NCI-H187 (cell line): ENCODE data around the gene AAMDC.

Source experiments
- DNase-seq, 2 experiments: peaks; one replicate each; lab custom pipeline; 2025; lab: John Stamatoyannopoulos, UW

The AAMDC gene

DNA sequence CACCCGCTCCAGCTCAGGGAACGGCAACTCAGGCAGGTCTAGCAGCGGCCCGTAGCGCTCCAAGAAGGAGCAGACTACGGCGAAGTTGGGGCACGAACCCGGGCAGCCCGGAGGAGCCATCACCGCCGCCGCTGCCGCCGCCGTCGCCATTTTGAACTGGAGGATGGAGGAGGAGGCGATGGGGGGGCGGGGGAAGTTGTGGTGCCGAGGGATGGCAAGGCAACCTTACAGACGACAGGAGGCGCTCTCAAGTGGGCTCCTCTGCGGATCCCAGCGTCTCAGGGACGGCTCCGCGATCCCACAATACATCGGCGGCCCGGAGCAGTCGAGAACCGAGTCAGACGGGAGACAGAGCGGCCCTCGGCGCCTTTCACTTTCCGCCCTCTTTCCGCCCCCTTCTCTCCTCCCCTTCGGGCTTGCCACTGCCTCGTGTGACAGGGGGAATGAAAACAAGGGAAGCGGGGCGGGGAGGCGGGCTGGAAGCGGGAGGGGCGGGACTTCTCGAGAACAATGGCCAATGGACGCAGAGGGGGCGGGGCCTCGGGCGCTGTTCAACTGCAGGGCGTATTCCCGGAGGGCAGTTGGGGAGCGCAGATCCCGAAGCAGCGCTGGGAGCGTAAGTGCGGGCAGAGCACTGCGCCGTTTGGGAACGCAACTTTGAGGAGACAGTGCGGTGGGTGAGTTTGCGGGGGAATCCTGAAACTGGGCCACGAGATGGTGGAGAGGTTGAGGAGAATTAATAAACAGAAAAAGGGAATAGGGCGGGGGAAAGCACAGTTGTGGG lies at the start of gene AAMDC, which contains the start of gene RSF1:
TSS of gene AAMDC (plus strand) at position 580 of the 784 bp plus-strand sequence. CDS start 21,353 bp downstream, outside the sequence.
TSS of gene RSF1 (minus strand) at position 158 of the 784 bp plus-strand sequence. CDS start at position 150, 8 bp downstream.
- peak; percentile 91 to 94 for DNase-seq

DNA sequence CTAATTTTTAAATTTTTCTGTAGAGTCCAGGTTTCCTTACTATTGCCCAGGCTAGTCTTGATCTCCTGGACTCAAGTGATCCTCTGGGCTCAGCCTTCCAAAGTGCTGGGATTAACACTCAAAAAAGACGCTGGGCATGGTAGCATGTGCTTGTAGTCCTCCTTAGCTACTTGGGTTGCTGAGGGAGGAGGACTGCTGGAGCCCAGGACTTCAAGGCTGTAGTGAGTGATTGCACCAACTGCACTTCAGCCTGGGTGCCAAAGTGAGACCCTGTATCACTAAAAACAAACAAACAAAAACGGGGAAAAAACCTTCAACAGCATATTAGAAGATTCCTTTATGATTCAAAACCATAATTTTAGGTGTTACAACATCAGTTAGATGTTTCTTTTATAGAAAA lies 45.0 kb upstream of the AAMDC start:
- no peak for DNase-seq

DNA sequence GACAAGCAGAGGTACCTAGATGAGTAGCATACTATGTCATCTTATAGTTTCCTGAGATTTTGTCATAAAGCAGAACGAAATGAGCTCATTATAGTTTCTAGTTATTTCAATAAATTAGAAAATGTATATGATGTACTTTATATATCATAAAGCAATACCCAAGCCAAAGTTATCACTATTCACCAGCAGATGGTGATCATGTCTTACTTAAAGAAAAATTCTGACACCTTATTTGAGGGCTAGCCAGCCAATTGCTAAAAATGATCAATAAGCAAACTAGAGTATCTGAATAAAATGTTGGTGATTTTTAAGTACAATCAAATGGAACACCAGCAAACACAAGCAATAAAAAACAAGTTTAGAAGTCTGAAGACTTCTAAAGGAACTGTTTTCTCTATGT lies 44.5 kb upstream of the AAMDC start:
- DNase-seq = no peak

DNA sequence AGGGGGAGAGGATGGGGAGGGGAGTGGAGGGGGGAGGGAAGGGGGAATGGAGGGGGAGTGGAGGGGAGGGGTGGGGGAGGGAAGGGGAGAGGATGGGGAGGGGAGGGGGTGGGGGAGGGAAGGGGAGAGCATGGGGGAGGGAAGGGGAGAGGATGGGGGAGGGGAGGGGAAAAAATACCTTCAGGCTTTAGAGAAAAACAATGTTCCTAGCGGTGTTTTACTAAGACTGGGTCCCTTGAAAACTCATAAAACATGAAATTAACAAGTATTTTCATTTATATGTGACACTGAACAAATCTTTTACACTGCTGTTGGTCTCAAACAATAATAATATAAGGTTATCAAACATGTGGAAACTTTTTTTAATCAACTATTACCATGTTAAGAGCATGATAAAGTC lies 42.8 kb upstream of the AAMDC start:
- no peak for DNase-seq

DNA sequence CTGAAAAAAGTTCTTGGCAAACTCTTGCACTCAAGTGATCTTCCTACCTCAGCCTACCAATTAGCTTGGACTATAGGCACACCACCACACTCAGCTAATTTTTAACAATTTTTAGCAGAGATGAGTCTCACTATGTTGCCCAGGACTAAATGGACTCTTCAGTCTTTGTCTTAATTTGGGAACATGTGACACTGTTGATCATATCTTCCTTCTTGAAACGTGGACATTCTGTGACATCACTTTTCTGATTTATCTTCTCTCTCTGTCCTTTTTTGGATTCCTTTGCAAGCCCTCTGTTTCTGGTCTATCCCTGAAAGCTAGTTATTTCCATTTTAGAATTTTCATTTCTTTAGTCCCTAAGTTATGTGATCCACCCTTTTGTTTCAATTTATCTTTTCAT lies 42.4 kb upstream of the AAMDC start:
- DNase-seq = no peak

DNA sequence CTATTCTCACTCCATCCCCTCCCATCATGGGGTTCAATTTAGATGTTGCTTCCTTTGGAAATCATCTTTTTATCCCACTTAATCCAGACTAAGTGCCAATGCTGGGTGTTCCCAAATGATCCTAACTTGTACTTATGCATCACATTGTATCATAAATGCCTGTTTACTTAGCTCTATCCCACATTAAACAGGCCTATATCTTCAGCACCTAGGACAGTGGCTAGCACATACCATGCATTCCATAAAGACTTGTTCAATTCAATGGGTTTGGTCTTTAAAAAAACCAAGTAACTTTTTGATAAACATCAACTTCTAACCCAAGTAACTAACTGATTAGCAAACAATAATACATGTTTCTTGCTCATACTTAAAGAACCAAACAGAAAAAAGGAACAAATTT lies 41.0 kb upstream of the AAMDC start:
- DNase-seq = no peak

DNA sequence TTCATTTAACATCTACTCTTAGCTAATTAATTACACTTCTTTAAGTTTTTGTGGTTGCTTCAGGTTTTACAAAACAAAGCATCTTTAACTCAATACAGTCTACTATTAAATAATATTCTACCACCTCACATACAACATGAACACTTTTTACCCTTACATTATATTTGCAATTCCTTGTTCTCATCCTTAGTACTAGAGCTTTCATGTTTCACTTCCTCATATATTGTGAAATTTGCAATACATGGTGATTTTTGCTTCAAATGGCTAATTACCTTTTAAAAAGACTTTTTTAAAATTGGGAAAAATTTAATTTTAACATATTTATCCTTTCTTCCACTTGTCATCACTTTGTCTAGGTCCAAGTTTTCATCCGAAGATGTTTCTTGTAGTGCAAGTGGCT lies 37.9 kb upstream of the AAMDC start:
- DNase-seq = no peak

DNA sequence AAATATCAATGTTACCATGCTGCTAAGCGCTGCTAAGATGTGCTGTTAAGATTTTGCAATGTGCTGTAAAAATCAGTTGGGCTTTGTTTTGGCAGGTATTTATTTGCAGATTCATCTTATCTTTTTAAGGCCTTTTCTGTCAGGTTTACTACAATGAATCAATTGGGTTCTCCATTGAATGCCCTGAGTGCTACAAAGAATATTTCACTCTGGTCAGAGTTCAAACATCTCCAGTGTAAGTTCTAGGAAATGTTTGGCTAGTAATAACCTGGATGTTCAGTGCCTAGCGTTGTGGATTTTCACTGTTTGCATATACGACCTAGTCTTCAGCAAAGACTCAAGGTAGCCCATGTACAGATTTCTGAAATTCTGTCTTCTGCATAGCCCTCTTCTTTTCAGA lies 36.4 kb upstream of the AAMDC start:
- DNase-seq = no peak

DNA sequence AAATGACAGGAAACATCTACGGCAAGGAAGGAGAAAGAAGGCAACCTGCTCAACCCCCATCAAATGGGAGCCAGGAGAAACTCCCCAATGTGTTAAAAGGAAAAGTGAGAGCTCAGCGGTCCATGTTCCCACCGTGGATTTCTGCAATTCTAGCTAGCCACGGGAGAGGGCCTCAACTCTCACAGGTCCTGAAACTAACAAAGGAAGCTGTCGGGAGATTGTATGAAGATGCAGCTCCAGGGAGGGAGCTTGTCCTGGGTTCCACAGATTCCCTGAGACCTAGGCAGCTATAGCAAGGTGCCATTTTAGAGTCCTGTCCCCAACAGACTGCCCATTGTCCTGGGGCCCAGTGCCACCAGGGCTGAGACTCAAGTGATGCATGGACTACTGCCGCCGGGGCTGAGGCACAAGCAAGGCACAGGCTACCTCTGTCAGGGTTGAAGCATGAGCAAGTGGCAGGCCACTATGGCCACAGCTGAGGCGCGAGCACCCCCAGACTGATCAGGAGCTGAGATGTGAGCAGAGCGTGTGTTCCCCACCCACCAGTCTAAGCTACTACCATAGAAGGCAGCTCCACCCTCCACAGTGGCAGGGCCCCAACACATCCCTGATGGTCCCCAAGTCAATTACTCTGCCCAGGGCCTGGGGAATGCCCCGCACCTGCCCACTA lies 31.7 kb upstream of the AAMDC start:
- no peak for DNase-seq

DNA sequence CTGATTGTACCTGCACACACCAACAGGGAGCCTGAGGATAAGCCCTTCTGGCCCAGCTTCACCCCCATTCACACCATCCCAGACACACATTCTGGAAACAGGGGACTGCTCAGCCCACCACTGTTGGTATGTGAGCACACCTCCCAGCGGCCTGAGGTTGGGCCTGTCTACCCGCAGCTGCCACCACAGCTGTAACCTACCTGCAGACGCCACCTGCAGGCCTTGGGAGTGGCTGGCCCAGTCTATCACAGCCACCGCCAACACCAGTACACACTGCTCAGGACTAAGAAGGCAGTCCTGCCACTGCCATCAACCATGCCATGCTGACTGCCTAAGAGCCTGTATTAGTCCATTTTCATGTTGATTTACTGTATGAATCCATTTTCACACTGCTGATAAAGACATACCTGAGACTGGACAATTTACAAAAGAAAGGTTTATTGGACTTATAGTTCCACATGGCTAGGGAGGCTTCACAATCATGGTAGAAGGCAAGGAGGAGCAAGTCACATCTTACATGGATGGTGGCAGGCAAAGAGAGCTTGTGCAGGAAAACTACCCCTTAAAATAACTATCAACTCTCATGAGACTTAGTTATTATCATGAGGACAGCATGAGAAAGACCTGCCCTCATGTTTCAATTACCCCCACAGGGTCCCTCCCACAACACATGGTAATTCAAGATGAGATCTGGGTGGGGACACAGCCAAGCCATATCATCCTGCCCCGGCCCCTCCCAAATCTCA lies 31.0 kb upstream of the AAMDC start:
- no peak for DNase-seq

DNA sequence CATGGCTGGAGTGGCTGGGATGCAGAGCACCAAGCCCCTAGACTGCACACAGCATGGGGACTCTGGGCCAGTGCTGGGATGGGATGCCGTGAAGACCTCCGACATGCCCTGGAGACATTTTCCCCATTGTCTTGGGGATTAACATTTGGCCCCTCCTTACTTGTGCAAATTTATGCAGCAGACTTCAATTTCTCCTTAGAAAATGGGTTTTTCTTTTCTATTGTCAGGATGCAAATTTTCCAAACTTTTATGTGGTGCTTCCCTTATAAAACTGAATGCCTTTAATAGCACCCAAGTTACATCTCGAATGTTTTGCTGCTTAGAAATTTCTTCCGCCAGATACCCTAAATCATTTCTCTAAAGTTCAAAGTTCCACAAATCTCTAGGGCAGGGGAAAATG lies 29.6 kb upstream of the AAMDC start:
- DNase-seq = no peak

DNA sequence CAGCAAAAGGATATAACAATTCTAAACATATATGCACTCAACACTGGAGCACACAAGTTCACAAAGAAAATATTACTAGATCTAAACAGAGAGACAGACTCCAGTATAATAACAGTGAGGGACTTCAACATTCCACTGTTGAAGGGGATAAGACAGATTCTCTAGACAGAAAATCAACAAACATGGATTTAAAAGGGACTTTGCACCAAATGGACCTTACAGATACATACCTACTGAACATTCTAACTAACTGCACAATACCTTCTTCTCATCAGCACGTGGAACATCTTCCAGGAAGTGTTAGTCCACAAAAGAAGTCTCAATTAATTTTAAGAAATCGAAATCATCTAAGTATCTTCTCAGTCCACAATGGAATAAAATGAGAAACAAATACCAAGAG lies 27.0 kb upstream of the AAMDC start:
- no peak for DNase-seq

DNA sequence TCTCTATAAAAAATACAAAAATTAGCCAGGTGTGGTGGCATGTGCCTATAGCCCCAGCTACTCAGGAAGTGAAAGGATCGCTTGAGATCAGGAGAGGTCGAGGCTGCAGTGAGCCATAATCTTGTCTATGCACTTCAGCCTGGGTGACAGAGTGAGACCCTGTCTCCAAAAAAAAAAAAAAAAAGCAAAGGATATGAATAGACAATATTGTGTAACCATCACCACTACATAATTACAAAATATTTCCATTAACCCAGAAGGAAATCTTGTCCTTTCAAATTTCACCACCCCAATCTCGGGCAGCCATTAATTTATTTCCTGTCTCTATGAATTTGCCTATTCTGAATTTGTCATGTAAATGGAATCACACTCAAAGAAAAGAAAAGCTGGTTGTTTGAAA lies 21.6 kb upstream of the AAMDC start:
- no peak for DNase-seq

DNA sequence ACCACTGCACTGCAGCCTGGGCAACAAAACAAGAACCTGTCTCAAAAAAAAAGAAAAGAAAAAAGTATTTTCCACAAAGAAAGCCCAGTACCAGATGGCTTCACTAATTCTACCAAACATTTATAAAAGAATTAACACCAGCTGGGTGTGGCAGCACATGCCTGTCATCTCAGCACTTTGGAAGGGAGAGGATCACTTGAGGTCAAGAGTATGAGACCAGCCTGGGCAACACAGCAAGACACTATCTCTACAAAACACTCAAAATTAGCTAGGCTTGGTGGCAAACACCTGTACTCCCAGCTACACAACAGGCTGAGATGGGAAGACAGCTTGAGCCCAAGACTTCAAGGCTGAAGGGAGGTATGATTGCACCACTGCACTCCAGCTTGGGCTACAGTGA lies 20.5 kb upstream of the AAMDC start:
- no peak for DNase-seq

DNA sequence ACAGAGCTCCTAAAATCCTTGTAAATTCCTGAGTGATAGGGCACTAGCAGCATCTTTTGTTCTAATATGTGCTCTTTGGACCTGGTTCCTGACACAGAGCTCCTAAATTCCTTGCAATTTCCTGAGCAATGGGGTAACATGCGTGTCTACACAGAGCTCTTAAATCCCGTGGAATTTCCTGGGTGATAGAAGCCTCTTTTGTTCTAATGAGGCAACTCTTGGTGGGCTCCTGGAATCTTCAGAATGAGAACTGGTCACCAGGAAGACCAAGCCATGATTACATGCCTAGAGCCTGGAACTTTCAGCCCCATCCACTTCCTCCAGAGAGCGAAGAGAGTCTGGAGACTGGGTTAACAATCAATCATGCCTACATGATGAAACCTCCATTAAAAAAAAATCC lies 19.5 kb upstream of the AAMDC start:
- DNase-seq = no peak

DNA sequence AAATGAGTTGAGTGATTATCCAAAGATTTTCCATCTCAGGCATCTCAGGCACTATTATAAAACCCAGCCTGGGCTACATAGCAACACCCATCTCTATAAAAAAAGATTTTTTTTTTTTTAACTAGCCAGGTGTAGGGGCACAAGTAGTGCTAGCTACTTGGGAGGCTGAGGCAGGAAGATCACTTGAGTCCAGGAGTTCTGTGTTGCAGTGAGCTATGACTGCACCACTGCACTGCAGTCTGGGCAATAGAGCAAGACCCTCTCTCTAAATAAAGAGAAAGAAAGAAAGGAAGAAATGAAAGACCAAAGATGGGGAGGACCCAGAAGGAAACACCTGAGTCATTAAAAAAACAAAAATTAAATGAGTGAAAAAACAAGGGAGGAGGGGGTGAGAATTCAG lies 14.5 kb upstream of the AAMDC start:
- no peak for DNase-seq

DNA sequence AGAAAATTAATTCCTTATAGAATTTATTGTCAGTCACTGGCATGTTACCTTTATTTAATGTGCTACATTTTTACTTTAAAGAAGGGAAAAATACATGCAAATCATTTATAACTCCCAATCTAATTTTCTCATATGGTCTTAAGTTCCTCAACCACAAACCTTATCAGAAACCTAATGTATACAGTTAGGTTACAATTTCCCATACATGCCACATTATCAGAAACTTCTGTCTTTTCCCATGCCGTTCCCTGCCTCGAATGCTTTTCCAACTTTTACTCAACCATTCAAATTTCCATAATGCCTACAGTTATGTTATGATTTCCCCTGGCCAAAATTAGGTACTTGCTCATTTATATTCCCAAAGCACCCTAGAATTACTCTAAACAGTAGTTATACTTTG lies 14.0 kb upstream of the AAMDC start:
- DNase-seq = no peak

DNA sequence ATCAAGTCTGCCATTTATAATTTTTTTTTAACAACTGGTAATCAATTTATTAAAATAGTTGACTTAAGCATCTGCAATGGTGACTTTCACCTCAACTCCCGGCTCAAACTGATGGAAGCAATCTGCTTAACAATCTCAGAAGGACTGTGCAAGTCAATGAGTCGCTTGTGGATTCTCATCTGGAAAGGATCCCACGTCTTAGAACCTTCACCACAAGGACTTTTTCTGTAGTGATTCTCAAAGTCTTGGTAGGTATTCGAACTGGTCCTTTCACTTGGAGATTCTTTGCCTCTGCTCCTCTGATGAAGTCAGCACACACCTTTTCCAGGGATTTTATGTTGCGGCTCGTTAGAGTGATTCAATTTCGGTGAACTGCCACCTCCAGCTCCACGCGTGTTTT lies 7.7 kb upstream of the AAMDC start:
- no peak for DNase-seq

DNA sequence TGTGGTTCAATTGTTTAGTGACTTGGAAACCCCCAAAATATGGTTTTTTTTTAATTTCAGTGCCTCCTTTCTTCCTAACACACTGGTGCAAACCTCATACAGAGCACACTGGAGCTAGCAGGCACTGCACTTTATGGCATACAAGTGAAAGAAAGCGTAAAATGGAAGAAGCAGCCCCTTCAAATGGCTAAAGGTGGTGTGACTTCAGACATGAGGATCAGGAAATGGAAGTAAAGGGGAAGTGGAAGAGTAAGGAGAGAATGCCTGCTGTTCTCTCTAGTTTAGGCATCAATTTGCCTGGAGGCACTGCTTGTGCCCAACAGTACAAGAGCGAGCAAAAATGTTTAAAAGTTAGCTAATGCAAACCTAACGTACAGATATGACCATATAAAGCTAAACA lies 6.1 kb upstream of the AAMDC start:
- no peak for DNase-seq

DNA sequence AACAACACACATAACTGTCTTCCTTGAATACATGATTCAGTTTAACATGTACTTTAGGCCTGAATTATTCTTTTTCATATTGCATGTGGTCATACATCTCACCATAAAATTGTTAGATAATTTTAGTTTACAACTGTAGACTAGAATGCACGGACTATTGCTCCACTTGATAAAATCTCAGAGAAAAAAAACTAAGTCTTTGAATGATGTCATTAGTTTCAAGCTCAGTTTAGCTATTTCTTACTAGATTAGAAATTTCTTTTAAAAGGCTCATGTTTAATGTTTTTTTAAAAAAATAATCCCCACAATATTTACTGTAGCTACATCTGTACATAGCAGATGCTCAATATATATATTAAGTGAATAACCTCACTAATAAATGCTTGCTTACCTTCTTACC lies 5.5 kb upstream of the AAMDC start:
- DNase-seq = no peak

DNA sequence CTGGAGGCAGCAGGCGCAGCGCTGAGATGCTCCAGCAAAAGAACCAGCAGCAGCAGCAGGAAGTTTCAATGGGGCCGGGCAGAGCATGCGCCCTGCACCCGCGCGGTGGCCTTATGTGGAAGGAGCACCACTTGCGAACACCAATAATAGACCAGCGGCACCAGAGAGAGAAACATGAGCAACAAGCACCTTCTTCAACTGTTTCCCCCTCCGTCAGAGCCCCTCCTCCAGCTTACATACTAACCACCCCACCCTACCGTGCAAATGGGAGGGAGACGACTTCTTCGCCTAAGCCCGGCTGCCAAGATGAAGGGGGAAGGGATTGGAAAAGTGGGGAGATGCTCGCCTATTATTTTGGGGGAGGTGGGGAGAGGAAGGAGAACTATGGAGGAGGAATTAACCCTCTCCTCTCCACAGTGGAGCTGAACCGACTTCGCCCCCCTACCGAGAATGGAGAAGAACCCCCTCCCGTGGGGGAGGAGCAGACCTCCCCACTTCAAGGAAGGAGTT lies 1.5 kb upstream of the AAMDC start:
- DNase-seq = peak; percentile 50

DNA sequence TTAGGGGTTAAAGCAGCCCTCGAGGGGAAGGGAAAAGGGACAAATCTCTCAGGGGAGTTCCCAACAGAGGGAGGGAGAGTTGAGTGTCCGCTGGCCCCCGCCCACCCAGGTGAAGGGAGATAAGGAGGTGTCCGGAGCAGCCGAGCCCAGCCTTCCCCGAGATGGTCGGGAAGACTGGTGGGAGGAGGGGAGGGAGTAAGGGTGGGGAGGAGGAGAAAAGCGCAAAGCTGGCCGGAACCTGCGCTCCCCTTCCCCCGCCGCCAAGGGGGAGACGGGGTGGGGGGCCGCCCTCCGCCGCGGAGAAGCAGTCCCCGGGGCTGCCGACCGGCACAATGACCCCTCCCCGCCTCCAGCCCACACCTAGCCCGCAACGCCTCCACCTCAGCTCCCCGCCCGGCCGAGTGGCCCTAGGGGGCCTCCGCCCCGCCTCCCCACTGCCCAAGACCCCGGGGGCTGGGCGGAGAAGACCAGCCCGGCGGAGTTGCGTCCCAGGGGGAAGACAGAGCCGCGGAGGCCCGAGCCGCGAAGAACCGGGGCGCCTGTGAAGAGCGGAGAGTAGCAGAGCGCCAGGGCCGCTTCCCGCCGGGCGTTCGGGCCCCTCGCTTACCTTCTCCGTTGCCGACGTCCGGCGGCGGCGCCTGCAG lies 901 bp upstream of the AAMDC start:
- DNase-seq = peak in 1 of 2 experiments; percentile 50
